Astrocyte of the hippocampus (primary cell): ENCODE measurements around the gene FBXO41.

Source experiments
- DNase-seq: peaks from one replicate; pipeline ENCODE4 v3.0.0; 2011; ENCODE audit warnings: low read depth, low spot score

Gene FBXO41

GRCh38 chr2:73246850-73247249 is 37.4 kb downstream of the FBXO41 start:
- no peak for DNase-seq

GRCh38 chr2:73244580-73244979 is 39.7 kb downstream of the FBXO41 start:
- no peak for DNase-seq

GRCh38 chr2:73243884-73244570 is 40.3 kb downstream of the FBXO41 start:
- peak; percentile 96 for DNase-seq

- DNase-seq: peak; percentile 56
Observed at GRCh38 chr2:73239776-73240175, 44.5 kb downstream of the FBXO41 start.

- DNase-seq: no peak
Observed at GRCh38 chr2:73238976-73239375, 45.3 kb downstream of the FBXO41 start.

- no peak for DNase-seq
Observed at GRCh38 chr2:73238149-73238548, 46.1 kb downstream of the FBXO41 start.

GRCh38 chr2:73237168-73237567 is 47.1 kb downstream of the FBXO41 start:
- no peak for DNase-seq

GRCh38 chr2:73235315-73236028 is 48.8 kb downstream of the FBXO41 start:
- DNase-seq: no peak

- DNase-seq: peak; percentile 94
Observed at GRCh38 chr2:73233932-73234832, 50.1 kb downstream of the FBXO41 start, which contains the start of gene CCT7. Gene CCT7, plus strand, starts transcription at chr2:73234308. Its CDS starts 71 bp downstream, at chr2:73234379.

GRCh38 chr2:73233154-73233931 is 50.9 kb downstream of the FBXO41 start, which contains the start of gene PRADC1:
Gene PRADC1, minus strand, starts transcription at chr2:73233239. Its CDS starts 79 bp downstream, at chr2:73233160.
- DNase-seq: peak; percentile 100

GRCh38 chr2:73232403-73233153 is 51.7 kb downstream of the FBXO41 start:
- no peak for DNase-seq

- no peak for DNase-seq
Observed at GRCh38 chr2:73228631-73229030, 55.6 kb downstream of the FBXO41 start.

- no peak for DNase-seq
Observed at GRCh38 chr2:73227086-73227485, 57.2 kb downstream of the FBXO41 start.

GRCh38 chr2:73225513-73226360 is 58.5 kb downstream of the FBXO41 start:
- DNase-seq: no peak

GRCh38 chr2:73223821-73224220 is 60.5 kb downstream of the FBXO41 start:
- DNase-seq: no peak

- peak; percentile 56 for DNase-seq
Observed at GRCh38 chr2:73218298-73218697, 66.0 kb downstream of the FBXO41 start.

- DNase-seq: no peak
Observed at GRCh38 chr2:73217826-73218225, 66.5 kb downstream of the FBXO41 start.

GRCh38 chr2:73217160-73217559 is 67.1 kb downstream of the FBXO41 start:
- DNase-seq: no peak

GRCh38 chr2:73215254-73215653 is 69.0 kb downstream of the FBXO41 start:
- no peak for DNase-seq
